Ramos (cell line): ENCODE data around the gene ZZZ3.

Source experiments
- in situ Hi-C: fragments of 300-500 bp; cut with MboI; formaldehyde crosslinking; loops from one replicate; pipeline ENCODE4 v1.14.3; 2022; ENCODE audit warnings: low sequenced_read_pairs; ENCODE audit not compliant: unreplicated experiment

The ZZZ3 gene

DNA sequence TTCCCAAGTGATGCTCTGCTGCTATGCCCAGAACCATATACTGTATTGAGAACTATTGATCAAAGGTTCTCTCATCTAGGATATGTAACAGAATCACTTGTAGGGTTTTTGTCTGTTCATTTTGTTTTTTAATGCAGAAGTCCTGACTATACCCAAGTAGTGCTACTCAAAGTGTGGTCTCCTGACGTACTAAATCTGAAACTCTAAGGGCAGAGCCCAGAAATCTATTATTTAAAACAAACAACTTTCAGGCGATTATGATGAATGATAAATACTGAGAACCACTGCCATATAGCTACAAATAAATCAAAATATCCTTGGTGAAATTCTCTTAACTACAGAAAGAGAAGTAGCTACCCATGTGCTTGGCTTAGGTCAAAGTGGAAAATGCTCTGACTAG, 10.1 kb downstream of the ZZZ3 start:
- in situ Hi-C loops: no loop called here

GRCh38 chr1:77671836-77672235, 10.6 kb downstream of the ZZZ3 start:
- in situ Hi-C loops: no loop called here

- in situ Hi-C loops: no loop called here
These were observed 12.1 kb downstream of the ZZZ3 start for GRCh38 chr1:77670330-77670729.

GRCh38 chr1:77668924-77669449, 13.5 kb downstream of the ZZZ3 start:
- in situ Hi-C loops: no loop called here

DNA sequence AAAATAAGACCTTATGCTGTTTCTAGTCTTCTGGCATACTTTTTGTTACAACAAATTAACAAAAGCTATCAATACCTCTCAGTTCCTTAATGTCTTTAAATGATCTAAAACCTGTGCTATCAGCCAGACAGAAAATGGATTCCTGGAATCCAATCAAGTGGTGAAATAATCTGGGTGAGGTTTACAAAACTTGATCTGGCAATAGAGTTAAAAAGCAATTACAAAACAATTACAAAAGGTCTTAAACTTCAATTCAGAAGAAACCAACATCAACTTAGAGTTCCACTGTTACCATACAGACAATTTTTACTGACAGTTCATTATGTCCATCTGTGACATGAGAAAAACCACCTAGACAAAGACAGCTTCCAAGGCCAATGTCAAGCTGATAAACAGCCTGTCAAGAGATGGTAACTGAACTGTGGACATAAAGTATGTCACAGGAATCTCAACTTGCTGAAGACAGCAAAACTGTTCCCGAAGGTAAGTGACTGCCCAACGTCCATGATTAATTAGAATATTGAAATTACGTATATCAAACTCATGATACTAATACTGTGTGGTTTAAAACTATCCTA, 17.4 kb downstream of the ZZZ3 start:
- in situ Hi-C loops: no loop called here

GRCh38 chr1:77661696-77662095, 20.8 kb downstream of the ZZZ3 start:
- in situ Hi-C loops: no loop called here

GRCh38 chr1:77659879-77660593, 22.4 kb downstream of the ZZZ3 start:
- in situ Hi-C loops: no loop called here

- in situ Hi-C loops: no loop called here
These were observed 24.2 kb downstream of the ZZZ3 start for GRCh38 chr1:77658271-77658670.

DNA sequence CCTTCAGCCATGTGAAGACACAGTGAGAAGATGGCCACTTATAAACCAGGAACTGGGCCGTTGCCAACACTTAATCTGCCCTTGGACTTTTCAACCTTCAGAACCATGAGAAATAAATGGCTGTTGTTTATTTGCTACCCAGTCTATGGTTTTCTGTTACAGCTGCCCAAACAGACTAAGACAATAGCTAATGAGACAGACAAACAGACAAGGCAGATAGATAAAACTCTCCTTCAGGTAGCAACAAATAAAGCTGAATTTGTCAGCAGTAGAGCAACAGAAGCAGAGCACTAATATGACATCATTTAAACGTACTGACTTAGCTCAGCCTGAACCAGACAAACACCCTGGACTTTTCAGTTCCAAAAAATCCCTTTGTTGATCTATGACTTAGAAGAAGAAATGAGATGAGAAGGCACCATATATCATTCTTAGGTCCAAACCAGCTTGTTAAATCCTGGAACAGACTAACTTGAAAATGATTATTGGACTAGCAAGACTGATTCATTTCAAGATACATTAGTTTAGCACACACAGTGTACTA, 27.0 kb downstream of the ZZZ3 start:
- in situ Hi-C loops: no loop called here

DNA sequence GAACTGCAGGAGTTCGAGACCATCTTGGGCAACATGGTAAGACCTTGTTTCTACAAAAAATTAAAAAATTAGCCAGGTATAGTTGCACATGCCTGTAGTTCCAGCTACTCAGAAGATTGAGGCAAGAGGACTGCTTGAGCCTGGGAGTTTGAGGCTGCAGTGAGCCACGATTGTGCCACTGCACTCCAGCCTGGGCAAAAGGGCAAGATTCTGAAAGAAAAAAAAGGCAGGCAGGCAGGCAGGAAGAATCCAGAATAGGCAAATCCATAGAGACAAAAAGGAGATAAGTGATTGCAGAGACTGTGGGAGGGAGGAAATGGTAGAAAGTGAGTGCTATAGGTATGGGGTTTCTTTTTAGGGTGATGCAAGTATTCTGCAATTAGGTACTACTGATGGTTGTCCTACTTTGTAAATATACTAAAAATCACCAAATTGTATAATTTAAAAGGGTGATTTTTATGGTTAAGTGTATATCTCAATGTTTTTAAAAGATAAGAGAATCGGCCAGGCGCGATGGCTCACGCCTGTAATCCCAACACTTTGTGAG, 29.4 kb downstream of the ZZZ3 start:
- in situ Hi-C loops: no loop called here

DNA sequence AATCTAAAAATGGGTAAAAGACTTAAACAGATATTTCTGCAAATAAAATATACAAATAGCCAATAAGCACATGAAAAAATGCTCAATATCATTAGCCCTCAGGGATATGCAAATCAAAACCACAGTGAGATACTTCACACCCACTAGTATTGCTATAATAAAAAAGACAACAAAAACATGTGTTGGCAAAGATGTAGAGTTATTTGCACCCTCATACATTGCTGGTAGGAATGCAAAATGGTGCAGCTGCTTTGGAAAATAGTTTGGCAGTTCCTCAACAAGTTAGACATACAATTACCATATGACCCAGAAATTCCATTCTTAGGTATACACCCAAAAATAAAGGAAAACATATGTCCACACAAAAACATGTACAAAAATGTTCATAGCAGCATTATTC, 30.2 kb downstream of the ZZZ3 start:
- in situ Hi-C loops: no loop called here

DNA sequence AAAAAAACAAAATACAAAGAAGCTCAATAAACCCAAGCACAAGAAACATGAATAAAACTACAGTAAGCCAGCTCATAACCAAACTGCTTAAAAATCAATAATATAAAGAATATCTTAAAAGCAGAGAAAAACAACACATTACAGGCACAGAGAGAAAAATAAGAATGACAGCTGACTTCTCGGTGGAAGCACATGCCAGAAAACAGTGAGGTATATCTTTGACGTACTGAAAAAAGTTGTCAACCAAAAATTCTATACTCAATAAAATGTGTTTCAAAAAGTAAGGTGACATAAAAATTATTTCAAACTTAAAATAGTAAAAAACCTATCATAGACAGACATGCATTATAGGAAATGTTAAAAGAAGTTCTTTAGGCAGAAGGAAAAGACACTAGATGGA, 33.3 kb downstream of the ZZZ3 start:
- in situ Hi-C loops: loop anchor here (5.0 kb wide), 1 partner anchor 47 kb away; no protein-coding TSS in a partner anchor

DNA sequence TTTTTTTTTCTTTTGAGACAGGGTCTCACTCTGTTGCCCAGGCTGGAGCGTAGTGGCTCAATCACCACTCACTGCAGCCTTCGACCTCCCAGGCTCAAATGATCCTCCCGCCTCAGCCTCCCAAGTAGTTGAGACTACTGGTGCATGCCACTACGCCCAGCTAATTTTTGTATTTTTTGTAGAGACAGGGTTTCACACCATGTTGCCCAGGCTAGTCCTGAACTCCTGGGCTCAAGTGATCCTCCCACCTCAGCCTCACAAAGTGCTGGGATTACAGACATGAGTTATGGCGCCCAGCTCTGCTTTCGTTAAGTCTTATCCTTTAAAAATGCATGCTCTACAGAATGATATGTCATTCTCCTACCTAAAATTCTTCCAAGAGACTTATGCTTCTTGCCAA, 36.2 kb downstream of the ZZZ3 start:
- in situ Hi-C loops: loop anchor here (5.0 kb wide), 1 partner anchor 44 kb away; no protein-coding TSS in a partner anchor

DNA sequence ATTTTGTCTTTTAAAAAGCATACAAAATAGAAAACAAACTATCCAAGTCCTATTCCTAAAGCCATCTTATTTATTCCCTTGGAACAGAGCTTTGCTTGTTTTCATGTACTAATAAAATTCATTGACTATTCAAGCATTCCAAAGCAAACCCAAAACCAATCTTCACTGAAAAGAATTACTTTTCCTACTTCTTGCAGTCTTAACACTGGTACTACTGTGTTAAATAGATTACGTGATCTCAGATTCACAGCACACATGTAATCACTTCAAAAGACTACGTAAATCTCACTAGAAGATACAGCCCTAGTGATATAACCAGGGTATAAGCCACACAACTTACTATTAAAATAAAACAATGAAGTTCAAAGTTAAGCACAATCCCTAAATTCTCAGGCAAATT, 39.0 kb downstream of the ZZZ3 start:
- in situ Hi-C loops: no loop called here

DNA sequence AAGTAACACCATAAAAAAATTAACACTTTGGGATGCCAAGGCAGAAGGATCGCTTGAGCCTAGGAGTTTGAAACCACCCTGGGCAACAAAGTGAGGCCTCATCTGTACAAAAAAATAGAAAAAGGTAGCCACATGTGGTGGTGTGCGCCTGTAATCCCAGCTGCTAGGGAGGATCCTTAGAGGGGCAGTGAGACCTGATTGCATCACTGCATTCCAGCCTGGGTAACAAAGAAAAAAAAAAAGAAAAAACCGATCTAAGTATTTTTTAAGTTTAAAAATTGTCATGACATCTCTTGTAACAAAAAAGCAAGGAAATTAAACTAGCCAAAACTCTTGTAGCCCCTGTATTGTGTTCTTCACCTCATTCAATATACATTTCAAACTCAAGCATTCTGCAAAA, 39.5 kb downstream of the ZZZ3 start:
- in situ Hi-C loops: no loop called here

GRCh38 chr1:77642196-77642595, 40.3 kb downstream of the ZZZ3 start:
- in situ Hi-C loops: no loop called here

- in situ Hi-C loops: no loop called here
These were observed 42.8 kb downstream of the ZZZ3 start for GRCh38 chr1:77639557-77640069.

DNA sequence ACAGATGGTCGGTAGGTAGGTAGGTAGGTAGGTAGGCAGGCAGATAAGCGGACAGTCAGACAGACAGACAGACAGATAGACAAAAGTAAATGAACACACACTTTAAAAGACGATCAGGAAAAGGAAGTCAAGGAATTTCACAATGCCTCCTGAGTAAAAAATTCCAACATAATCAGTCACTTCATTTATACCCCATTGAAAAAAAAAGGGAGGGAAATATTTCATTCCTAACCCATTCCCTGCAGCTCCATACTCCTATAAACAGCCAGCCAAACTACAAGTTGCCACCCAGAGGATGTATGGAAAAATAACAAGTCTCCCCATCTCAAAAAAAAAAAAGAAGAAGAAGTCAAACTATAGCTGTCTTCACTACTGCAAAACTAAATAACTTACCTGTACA, 43.4 kb downstream of the ZZZ3 start:
- in situ Hi-C loops: no loop called here

- in situ Hi-C loops: no loop called here
These were observed 45.6 kb downstream of the ZZZ3 start for GRCh38 chr1:77636864-77637263.
